ENCODE measurements around the gene POFUT2. TPM values are rescaled to one million over a fixed set of nuclear protein-coding genes. Genes with fewer than 3 reads are reported as not detected.

POFUT2 gene
- total RNA-seq, 1 donor from 2014 or later, result 9.0 TPM

- TF ChIP-seq CTCF (IDR thresholded peaks at IDR 0.05; ENCODE audit: insufficient read depth, low read length, severe bottlenecking), result no peak
- DNase-seq (ENCODE audit: low read depth) (no peak), FAIRE-seq (no peak)
- Histone ChIP-seq H3K4me3 (ENCODE audit: low read depth, low read length) (no peak overlapping the region), H3K36me3 (ENCODE audit: control insufficient read depth, insufficient read depth, low read length) (no peaks in the 10 kb centered on the region), H3K27me3 (ENCODE audit: control insufficient read depth, insufficient read depth, low read length) (no peaks in the 10 kb centered on the region)
These were observed 46.9 kb upstream of the POFUT2 start for GRCh38 chr21:45334591-45335081.

GRCh38 chr21:45334134-45334533 lies 46.4 kb upstream of the POFUT2 start:
- no peak for FAIRE-seq
- no peak for TF ChIP-seq CTCF (IDR thresholded peaks at IDR 0.05; ENCODE audit: insufficient read depth, low read length, severe bottlenecking)
- DNase-seq (ENCODE audit: low read depth), result no peak

GRCh38 chr21:45333583-45334121 lies 46.0 kb upstream of the POFUT2 start:
- FAIRE-seq (no peak), DNase-seq (ENCODE audit: low read depth) (peak; percentile 45)
- H3K36me3 ChIP-seq (ENCODE audit: control insufficient read depth, insufficient read depth, low read length), result no peaks in the 10 kb centered on the region
- no peaks in the 10 kb centered on the region for H3K27me3 ChIP-seq (ENCODE audit: control insufficient read depth, insufficient read depth, low read length)
- no peak for TF ChIP-seq CTCF (IDR thresholded peaks at IDR 0.05; ENCODE audit: insufficient read depth, low read length, severe bottlenecking)
- H3K4me3 ChIP-seq (ENCODE audit: low read depth, low read length), result no peak overlapping the region

More at GRCh38 chr21:45334134-45334533, 46.4 kb upstream of the POFUT2 start:
- no peaks in the 10 kb centered on the region for H3K27me3 ChIP-seq (ENCODE audit: control insufficient read depth, insufficient read depth, low read length)
- H3K36me3 ChIP-seq (ENCODE audit: control insufficient read depth, insufficient read depth, low read length), result no peaks in the 10 kb centered on the region
- no peak overlapping the region for H3K4me3 ChIP-seq (ENCODE audit: low read depth, low read length)

GRCh38 chr21:45332981-45333582 lies 45.4 kb upstream of the POFUT2 start:
- DNase-seq (ENCODE audit: low read depth) (no peak), FAIRE-seq (no peak)
- no peak overlapping the region for H3K4me3 ChIP-seq (ENCODE audit: low read depth, low read length)
- no peaks in the 10 kb centered on the region for H3K27me3 ChIP-seq (ENCODE audit: control insufficient read depth, insufficient read depth, low read length)
- H3K36me3 ChIP-seq (ENCODE audit: control insufficient read depth, insufficient read depth, low read length), result no peaks in the 10 kb centered on the region
- TF ChIP-seq CTCF (IDR thresholded peaks at IDR 0.05; ENCODE audit: insufficient read depth, low read length, severe bottlenecking), result no peak

GRCh38 chr21:45332415-45332814 lies 44.7 kb upstream of the POFUT2 start:
- no peak for TF ChIP-seq CTCF (IDR thresholded peaks at IDR 0.05; ENCODE audit: insufficient read depth, low read length, severe bottlenecking)
- DNase-seq (ENCODE audit: low read depth), result no peak
- Histone ChIP-seq H3K36me3 (ENCODE audit: control insufficient read depth, insufficient read depth, low read length) (no peaks in the 10 kb centered on the region), H3K4me3 (ENCODE audit: low read depth, low read length) (no peak overlapping the region), H3K27me3 (ENCODE audit: control insufficient read depth, insufficient read depth, low read length) (no peaks in the 10 kb centered on the region)
- FAIRE-seq, result peak; percentile 98

Measured in bronchial epithelial cell (primary cell).